Endodermal cell (in vitro differentiated cells): ENCODE measurements around the gene TBC1D2B. TPM values are rescaled to one million over a fixed set of nuclear protein-coding genes. Genes with fewer than 3 reads are reported as not detected.
"Not testable (repeated sequence)": the region's sequence is repeated elsewhere in the genome, so short reads cannot be mapped to it uniquely, and the experiment has no call there.

Experiments
- DNase-seq: peaks from one replicate; pipeline ENCODE4 v3.0.0-alpha.2; 2017
- H3K27ac ChIP-seq: 2 replicates; pipeline ENCODE4 v1.5.1; 2013; ENCODE audit warnings: mild to moderate bottlenecking, low read depth, low read length, moderate library complexity
- H3K27me3 ChIP-seq: 2 replicates; pipeline ENCODE4 v1.6.1; 2013; ENCODE audit warnings: mild to moderate bottlenecking, low read length, moderate library complexity; ENCODE audit not compliant: insufficient read depth, control insufficient read depth, poor library complexity, severe bottlenecking
- H3K36me3 ChIP-seq: 2 replicates; pipeline ENCODE4 v1.7.0; 2013; ENCODE audit warnings: mild to moderate bottlenecking, low read length, moderate library complexity; ENCODE audit not compliant: control insufficient read depth, insufficient read depth
- H3K4me1 ChIP-seq: one replicate; pipeline ENCODE4 v1.7.0; 2013; ENCODE audit warnings: low read length; ENCODE audit not compliant: control insufficient read depth, insufficient read depth
- H3K4me3 ChIP-seq: 2 replicates; pipeline ENCODE4 v1.5.1; 2013; ENCODE audit warnings: mild to moderate bottlenecking, low read length, moderate library complexity
- H3K9ac ChIP-seq: 2 replicates; pipeline ENCODE4 v1.6.1; 2013; ENCODE audit warnings: mild to moderate bottlenecking, low read length, moderate library complexity; ENCODE audit not compliant: poor library complexity, severe bottlenecking; ENCODE audit errors: extremely low read depth
- H3K9me3 ChIP-seq: 2 replicates; pipeline ENCODE4 v1.6.1; 2013; ENCODE audit warnings: mild to moderate bottlenecking, low read length, moderate library complexity; ENCODE audit not compliant: control insufficient read depth
- H3K27ac Mint-ChIP-seq: 2 replicates; pipeline ENCODE4 v1.8.0; 2020; ENCODE audit warnings: mixed read lengths
- H3K27me3 Mint-ChIP-seq: 2 replicates; pipeline ENCODE4 v1.8.0; 2021; ENCODE audit warnings: mild to moderate bottlenecking, mixed read lengths; ENCODE audit not compliant: insufficient read depth
- H3K36me3 Mint-ChIP-seq: 2 replicates; pipeline ENCODE4 v1.8.0; 2020; ENCODE audit warnings: low read depth, mixed read lengths
- H3K4me1 Mint-ChIP-seq: 2 replicates; pipeline ENCODE4 v1.8.0; 2020; ENCODE audit warnings: mixed read lengths
- H3K4me3 Mint-ChIP-seq: 2 replicates; pipeline ENCODE4 v1.8.0; 2020; ENCODE audit warnings: mild to moderate bottlenecking, moderate library complexity, mixed read lengths
- H3K9me3 Mint-ChIP-seq: 2 replicates; pipeline ENCODE4 v1.8.0; 2020; ENCODE audit warnings: mild to moderate bottlenecking, mixed read lengths
- WGBS, 2 experiments: methylation state at CpG; one replicate each; pipeline versions ENCODE4 v1.1.5 to v1.1.7; 2013; ENCODE audit warnings: missing lambda C conversion rate in 2 of 2, mixed read lengths in 1 of 2; ENCODE audit not compliant: insufficient coverage in 1 of 2, insufficient read length in 1 of 2; 5-methylcytosine and 5-hydroxymethylcytosine counted together
- total RNA-seq, 2 donors: library from RNA; stranded (reverse); fragmentation: NEBNext Ultra II Directional in 1 of 2; extraction: Animal tissue kit (Norgen Biotek cat#: 25700) in 1 of 2; gene quantifications; 2 replicates in 1 of 2; 3 replicates in 1 of 2; pipeline ENCODE4 v1.2.1, GENCODE V29; 2021
- TF ChIP-seq, protein P1 (sequence below): fragments of 200-600 bp; sonication (generic); conservative IDR thresholded peaks from 2 replicates; pipeline ENCODE4 v1.5.0; 2021; ENCODE audit warnings: antibody characterized with exemption, mild to moderate bottlenecking

The TBC1D2B gene
- total RNA-seq, 2 donors from 2014 or later, result 13.8 to 23.8 TPM

DNA sequence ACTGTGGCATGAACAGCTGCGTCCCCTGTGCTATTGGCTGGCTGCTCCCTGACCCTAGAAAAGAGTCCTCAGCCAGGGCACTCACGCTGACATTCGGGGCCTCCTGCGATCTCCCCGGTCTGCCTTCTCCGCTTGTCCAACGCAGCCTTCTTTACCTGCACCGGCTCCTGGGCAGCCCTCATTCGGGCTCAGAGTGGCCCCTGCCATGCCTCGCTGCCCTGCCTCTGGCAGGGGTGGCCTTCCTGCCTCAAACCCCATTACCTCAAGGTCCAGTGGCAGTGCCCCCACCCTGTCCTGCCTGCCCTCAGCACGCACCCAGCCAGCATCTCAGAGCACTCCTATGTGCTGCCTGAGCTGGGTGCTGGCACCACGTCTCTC, 86.5 kb downstream of the TBC1D2B start:
- H3K27ac Mint-ChIP-seq, result no peak overlapping the region
- Histone ChIP-seq H3K9ac (no peak overlapping the region), H3K36me3 (no peaks in the 10 kb centered on the region), H3K4me3 (no peak overlapping the region), H3K27ac (no peak overlapping the region), H3K27me3 (no peaks in the 10 kb centered on the region), H3K4me1 (no peaks in the 10 kb centered on the region), H3K9me3 (no peaks in the 10 kb centered on the region)
- TF ChIP-seq, protein P1, sequence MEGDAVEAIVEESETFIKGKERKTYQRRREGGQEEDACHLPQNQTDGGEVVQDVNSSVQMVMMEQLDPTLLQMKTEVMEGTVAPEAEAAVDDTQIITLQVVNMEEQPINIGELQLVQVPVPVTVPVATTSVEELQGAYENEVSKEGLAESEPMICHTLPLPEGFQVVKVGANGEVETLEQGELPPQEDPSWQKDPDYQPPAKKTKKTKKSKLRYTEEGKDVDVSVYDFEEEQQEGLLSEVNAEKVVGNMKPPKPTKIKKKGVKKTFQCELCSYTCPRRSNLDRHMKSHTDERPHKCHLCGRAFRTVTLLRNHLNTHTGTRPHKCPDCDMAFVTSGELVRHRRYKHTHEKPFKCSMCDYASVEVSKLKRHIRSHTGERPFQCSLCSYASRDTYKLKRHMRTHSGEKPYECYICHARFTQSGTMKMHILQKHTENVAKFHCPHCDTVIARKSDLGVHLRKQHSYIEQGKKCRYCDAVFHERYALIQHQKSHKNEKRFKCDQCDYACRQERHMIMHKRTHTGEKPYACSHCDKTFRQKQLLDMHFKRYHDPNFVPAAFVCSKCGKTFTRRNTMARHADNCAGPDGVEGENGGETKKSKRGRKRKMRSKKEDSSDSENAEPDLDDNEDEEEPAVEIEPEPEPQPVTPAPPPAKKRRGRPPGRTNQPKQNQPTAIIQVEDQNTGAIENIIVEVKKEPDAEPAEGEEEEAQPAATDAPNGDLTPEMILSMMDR, result no peak
- H3K36me3 Mint-ChIP-seq, result no peaks in the 10 kb centered on the region
- 93 to 94% methylated on average over 7 to 11 of the region's 12 CpGs for WGBS, 2 experiments
- H3K27me3 Mint-ChIP-seq, result no peaks in the 10 kb centered on the region
- no peak for DNase-seq
- no peak overlapping the region for H3K4me3 Mint-ChIP-seq
- no peaks in the 10 kb centered on the region for H3K4me1 Mint-ChIP-seq
- no peaks in the 10 kb centered on the region for H3K9me3 Mint-ChIP-seq

DNA sequence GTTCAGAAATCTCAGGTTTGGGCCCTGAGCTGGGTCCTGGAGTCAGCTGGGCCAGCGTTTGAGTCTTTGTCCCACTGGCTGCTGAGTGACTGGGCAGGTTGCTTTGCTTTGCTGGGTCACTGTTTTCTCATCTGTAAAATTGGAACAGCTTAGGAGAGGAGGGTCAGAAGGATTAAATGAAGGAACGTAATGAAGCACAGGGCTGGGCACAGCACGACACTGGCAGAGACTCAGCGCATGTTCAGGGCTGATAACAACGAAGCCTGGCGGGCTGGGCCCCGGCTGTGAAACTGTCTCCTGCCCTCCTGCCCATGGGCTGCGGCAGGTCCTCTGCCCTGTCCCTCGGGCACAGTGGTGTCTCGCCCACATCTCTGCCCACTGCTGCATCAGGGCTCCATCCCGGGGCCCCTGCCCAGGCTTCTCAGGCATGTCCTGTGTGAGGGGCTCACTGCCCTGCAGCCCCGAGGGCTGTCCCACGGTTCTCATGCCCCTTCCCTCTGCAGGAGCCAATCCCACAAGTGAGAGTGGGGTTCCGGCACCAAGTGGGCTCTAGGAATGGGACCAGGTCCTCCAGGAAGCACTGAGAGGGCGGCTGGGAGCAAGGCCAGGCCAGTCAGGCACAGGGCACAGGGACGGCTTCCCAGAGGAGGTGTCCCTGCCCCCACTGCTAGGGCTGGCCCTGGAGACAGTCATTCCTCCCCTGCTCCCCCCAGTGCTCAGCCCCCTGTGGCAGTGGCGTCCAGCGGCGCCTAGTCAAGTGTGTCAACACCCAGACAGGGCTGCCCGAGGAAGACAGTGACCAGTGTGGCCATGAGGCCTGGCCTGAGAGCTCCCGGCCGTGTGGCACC, 88.0 kb downstream of the TBC1D2B start:
- Mint-ChIP-seq H3K27me3 (no peaks in the 10 kb centered on the region), H3K4me3 (no peak overlapping the region), H3K4me1 (no peaks in the 10 kb centered on the region), H3K36me3 (no peaks in the 10 kb centered on the region), H3K9me3 (no peaks in the 10 kb centered on the region), H3K27ac (peak overlapping the region; percentile 37)
- H3K36me3 ChIP-seq, result no peaks in the 10 kb centered on the region
- H3K4me3 ChIP-seq, result no peak overlapping the region
- no peak overlapping the region for H3K9ac ChIP-seq
- TF ChIP-seq, protein P1, result no peak
- no peak for DNase-seq
- H3K27ac ChIP-seq, result no peak overlapping the region
- H3K27me3 ChIP-seq, result no peaks in the 10 kb centered on the region
- no peaks in the 10 kb centered on the region for H3K4me1 ChIP-seq
- no peaks in the 10 kb centered on the region for H3K9me3 ChIP-seq
- WGBS, 2 experiments, result 80 to 88% methylated on average over 6 to 22 of the region's 22 CpGs

DNA sequence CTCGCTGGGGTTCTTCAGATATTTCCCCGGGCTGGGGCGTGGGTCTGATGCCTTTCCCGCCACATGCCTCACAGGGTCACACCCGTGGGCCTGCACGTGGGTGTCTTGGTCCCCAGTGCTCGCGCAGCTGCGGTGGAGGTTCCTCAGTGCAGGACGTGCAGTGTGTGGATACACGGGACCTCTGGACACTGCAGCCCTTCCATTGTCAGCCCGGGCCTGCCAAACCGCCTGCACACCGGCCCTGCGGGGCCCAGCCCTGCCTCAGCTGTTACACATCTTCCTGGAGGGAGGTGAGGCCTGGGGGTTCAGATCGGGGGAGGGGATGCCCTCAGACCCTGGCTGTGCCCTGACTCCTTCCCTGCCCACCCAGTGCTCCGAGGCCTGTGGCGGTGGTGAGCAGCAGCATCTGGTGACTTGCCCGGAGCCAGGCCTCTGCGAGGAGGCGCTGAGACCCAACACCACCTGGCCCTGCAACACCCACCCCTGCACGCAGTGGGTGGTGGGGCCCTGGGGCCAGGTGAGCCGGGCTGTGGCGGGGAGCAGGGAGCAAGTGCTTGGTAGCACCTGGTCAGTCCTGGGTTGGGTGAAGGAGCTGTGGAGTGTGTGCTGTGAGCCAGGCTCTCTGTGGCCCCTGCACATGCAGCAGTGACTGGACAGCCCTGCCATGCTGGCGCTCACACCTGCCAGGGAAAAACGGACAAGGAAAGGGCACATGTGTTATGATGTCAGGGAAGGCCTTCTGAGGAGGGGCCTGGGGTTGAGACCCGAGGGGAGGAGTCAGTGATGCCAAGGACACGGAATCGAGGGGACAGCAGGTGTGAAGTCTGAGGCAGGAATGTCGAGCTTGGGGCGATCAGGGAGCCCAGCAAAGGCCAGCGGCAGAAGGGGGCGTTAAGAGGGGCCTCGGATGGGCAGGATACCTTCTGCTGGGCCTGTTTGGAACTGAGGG, 88.9 kb downstream of the TBC1D2B start:
- Histone ChIP-seq H3K27me3 (no peaks in the 10 kb centered on the region), H3K27ac (peak overlapping the region; percentile 44), H3K9ac (no peak overlapping the region), H3K4me1 (no peaks in the 10 kb centered on the region), H3K9me3 (no peaks in the 10 kb centered on the region), H3K4me3 (no peak overlapping the region), H3K36me3 (no peaks in the 10 kb centered on the region)
- Mint-ChIP-seq H3K27me3 (no peaks in the 10 kb centered on the region), H3K27ac (peak overlapping the region; percentile 37), H3K9me3 (no peaks in the 10 kb centered on the region), H3K36me3 (no peaks in the 10 kb centered on the region), H3K4me1 (no peaks in the 10 kb centered on the region), H3K4me3 (no peak overlapping the region)
- 91 to 92% methylated on average over 21 to 34 of the region's 34 CpGs for WGBS, 2 experiments
- DNase-seq, result no peak
- TF ChIP-seq, protein P1, result no peak

DNA sequence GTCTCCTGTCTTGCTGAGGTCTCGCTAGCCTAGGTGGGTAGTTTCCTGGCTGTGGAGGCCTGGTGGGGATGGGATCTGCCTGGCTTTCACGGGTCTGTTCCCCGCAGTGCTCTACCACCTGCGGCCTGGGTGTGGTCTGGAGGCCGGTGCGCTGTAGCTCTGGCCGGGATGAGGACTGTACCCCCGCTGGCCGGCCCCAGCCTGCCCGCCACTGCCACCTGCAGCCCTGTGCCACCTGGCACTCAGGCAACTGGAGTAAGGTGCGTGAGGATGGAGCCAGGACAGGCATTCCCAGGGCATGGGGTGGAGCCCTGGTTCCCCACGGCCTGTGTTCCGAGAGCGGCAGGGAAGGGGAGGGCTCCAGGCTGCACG, 89.8 kb downstream of the TBC1D2B start:
- not testable (repeated sequence) for H3K36me3 ChIP-seq, H3K9me3 ChIP-seq, H3K4me3 ChIP-seq, H3K4me3 Mint-ChIP-seq, H3K27ac Mint-ChIP-seq, H3K36me3 Mint-ChIP-seq, H3K27me3 Mint-ChIP-seq, H3K9me3 Mint-ChIP-seq, H3K27me3 ChIP-seq, DNase-seq, H3K4me1 ChIP-seq, H3K4me1 Mint-ChIP-seq, H3K9ac ChIP-seq
- 89% methylated on average over 15 of the region's 15 CpGs; no CpG with 5 or more reads in 1 of the 2 experiments for WGBS, 2 experiments
- H3K27ac ChIP-seq, result peak overlapping the region; percentile 38
